Ovary (tissue), 3 donors: ENCODE results near the gene CDH23.

Source experiments
- CTCF ChIP-seq, 3 donors: fragments of 450-650 bp in 2 of 3; fragments of 200-600 bp in 1 of 3; IDR thresholded peaks; one replicate each; pipeline versions ENCODE4 v1.5.1 to v1.8.0; 2016 to 2022; ENCODE audit warnings: antibody characterized with exemption in 3 of 3, mild to moderate bottlenecking in 1 of 3
- EP300 ChIP-seq: sonication (generic); formaldehyde crosslinking; IDR thresholded peaks from one replicate; pipeline ENCODE4 v1.6.1; 2017; ENCODE audit warnings: antibody characterized with exemption
- POLR2A ChIP-seq: fragments of 450-650 bp; IDR thresholded peaks from one replicate; pipeline ENCODE4 v1.6.1; 2017; ENCODE audit warnings: antibody characterized with exemption, mild to moderate bottlenecking, moderate library complexity
- donor health status: DM: no; HTN: no; CAD: no.

GRCh38 chr10:71616817-71617654, 220.3 kb downstream of the CDH23 start:
- TF ChIP-seq CTCF (IDR thresholded peaks at IDR 0.05), result no peak
- no peak for TF ChIP-seq EP300
- no peak for TF ChIP-seq POLR2A
